SK-N-SH treated with all-trans-retinoic acid at 6 μM for 48 hours (cell line): ENCODE results near the gene DCC.

Source experiments
- ARNTL ChIP-seq: fragments of 450-650 bp; formaldehyde crosslinking; IDR thresholded peaks from 2 replicates; pipeline ENCODE4 v1.5.0; 2020; ENCODE audit warnings: low read depth, mild to moderate bottlenecking, moderate library complexity, borderline replicate concordance
- CREB5 ChIP-seq: fragments of 250-450 bp; sonication (Bioruptor Pico); IDR thresholded peaks from 2 replicates; pipeline ENCODE4 v1.5.1; 2020; ENCODE audit warnings: low read depth, mild to moderate bottlenecking, moderate library complexity
- CSRNP3 ChIP-seq: fragments of 250-450 bp; sonication (Bioruptor Pico); IDR thresholded peaks from 2 replicates; pipeline ENCODE4 v1.5.1; 2021; ENCODE audit warnings: mild to moderate bottlenecking, moderate library complexity
- OSR1 ChIP-seq: fragments of 250-450 bp; sonication (Bioruptor Pico); IDR thresholded peaks from 2 replicates; pipeline ENCODE4 v1.8.0; 2022; ENCODE audit warnings: moderate library complexity, mild to moderate bottlenecking, inconsistent platforms
- PATZ1 ChIP-seq: fragments of 250-450 bp; sonication (Bioruptor Pico); IDR thresholded peaks from 2 replicates; pipeline ENCODE4 v1.8.0; 2020; ENCODE audit warnings: mild to moderate bottlenecking, moderate library complexity, borderline replicate concordance
- POU6F1 ChIP-seq: fragments of 250-450 bp; sonication (Bioruptor Pico); IDR thresholded peaks from 2 replicates; pipeline ENCODE4 v1.8.0; 2021; ENCODE audit warnings: low read depth, mild to moderate bottlenecking, moderate library complexity, borderline replicate concordance
- PPARA ChIP-seq: fragments of 250-450 bp; sonication (Bioruptor Pico); IDR thresholded peaks from 2 replicates; pipeline ENCODE4 v1.5.0; 2020; ENCODE audit warnings: mild to moderate bottlenecking, borderline replicate concordance
- SNAI2 ChIP-seq: fragments of 250-450 bp; sonication (Bioruptor Pico); IDR thresholded peaks from 2 replicates; pipeline ENCODE4 v1.5.0; 2020; ENCODE audit warnings: mild to moderate bottlenecking, moderate library complexity
- TCF4 ChIP-seq: fragments of 250-450 bp; sonication (Bioruptor Pico); IDR thresholded peaks from 2 replicates; pipeline ENCODE4 v1.8.0; 2021; ENCODE audit warnings: mild to moderate bottlenecking, moderate library complexity, borderline replicate concordance
- ZC3H10 ChIP-seq: fragments of 250-450 bp; sonication (Bioruptor Pico); IDR thresholded peaks from 2 replicates; pipeline ENCODE4 v1.5.1; 2021; ENCODE audit warnings: mild to moderate bottlenecking, moderate library complexity
- ZFP3 ChIP-seq: fragments of 250-450 bp; sonication (Bioruptor Pico); IDR thresholded peaks from 2 replicates; pipeline ENCODE4 v1.5.0; 2020; ENCODE audit warnings: mild to moderate bottlenecking, moderate library complexity
- ZFP30 ChIP-seq: fragments of 450-650 bp; formaldehyde crosslinking; IDR thresholded peaks from 2 replicates; pipeline ENCODE4 v1.5.0; 2022; ENCODE audit warnings: mild to moderate bottlenecking, moderate library complexity
- ZNF70 ChIP-seq: fragments of 450-650 bp; formaldehyde crosslinking; IDR thresholded peaks from 2 replicates; pipeline ENCODE4 v1.5.0; 2020; ENCODE audit warnings: mild to moderate bottlenecking, moderate library complexity
- TF ChIP-seq, protein P1 (sequence below): fragments of 250-450 bp; sonication (Bioruptor Pico); IDR thresholded peaks from 2 replicates; pipeline ENCODE4 v1.5.0; 2020; ENCODE audit warnings: mild to moderate bottlenecking, moderate library complexity

GRCh38 chr18:52340406-52341102 is 557 bp downstream of the DCC start:
- TF ChIP-seq PATZ1 (CRISPR knock-in tag) (no peak), CREB5 (CRISPR knock-in tag) (no peak), OSR1 (CRISPR knock-in tag) (no peak), SNAI2 (CRISPR knock-in tag) (no peak), POU6F1 (no peak), CSRNP3 (CRISPR knock-in tag) (no peak), ZNF70 (CRISPR knock-in tag) (no peak), ZFP30 (no peak), ZC3H10 (no peak), TCF4 (no peak), ARNTL (CRISPR knock-in tag) (no peak), ZFP3 (CRISPR knock-in tag) (no peak), PPARA (CRISPR knock-in tag) (no peak)
- TF ChIP-seq, protein P1, sequence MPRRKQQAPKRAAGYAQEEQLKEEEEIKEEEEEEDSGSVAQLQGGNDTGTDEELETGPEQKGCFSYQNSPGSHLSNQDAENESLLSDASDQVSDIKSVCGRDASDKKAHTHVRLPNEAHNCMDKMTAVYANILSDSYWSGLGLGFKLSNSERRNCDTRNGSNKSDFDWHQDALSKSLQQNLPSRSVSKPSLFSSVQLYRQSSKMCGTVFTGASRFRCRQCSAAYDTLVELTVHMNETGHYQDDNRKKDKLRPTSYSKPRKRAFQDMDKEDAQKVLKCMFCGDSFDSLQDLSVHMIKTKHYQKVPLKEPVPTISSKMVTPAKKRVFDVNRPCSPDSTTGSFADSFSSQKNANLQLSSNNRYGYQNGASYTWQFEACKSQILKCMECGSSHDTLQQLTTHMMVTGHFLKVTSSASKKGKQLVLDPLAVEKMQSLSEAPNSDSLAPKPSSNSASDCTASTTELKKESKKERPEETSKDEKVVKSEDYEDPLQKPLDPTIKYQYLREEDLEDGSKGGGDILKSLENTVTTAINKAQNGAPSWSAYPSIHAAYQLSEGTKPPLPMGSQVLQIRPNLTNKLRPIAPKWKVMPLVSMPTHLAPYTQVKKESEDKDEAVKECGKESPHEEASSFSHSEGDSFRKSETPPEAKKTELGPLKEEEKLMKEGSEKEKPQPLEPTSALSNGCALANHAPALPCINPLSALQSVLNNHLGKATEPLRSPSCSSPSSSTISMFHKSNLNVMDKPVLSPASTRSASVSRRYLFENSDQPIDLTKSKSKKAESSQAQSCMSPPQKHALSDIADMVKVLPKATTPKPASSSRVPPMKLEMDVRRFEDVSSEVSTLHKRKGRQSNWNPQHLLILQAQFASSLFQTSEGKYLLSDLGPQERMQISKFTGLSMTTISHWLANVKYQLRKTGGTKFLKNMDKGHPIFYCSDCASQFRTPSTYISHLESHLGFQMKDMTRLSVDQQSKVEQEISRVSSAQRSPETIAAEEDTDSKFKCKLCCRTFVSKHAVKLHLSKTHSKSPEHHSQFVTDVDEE (CRISPR knock-in tag) = no peak
